ENCODE results near the gene NIBAN1.

GRCh38 chr1:184953600-184954219, 20.6 kb downstream of the NIBAN1 start:
- TF ChIP-seq PATZ1 (CRISPR knock-in tag; IDR thresholded peaks at IDR 0.05; ENCODE audit: borderline replicate concordance) = no peak
- no peak for TF ChIP-seq CSRNP3 (CRISPR knock-in tag; IDR thresholded peaks at IDR 0.05)

All from SK-N-SH treated with all-trans-retinoic acid at 6 μM for 48 hours (cell line).